ENCODE results near the gene CITED4. TPM values are rescaled to one million over a fixed set of nuclear protein-coding genes. Genes with fewer than 3 reads are reported as not detected.

The CITED4 gene
- total RNA-seq, 1 donor from 2014 or later: 6.5 TPM

Other genes starting within 250 kb of the CITED4 start
- 0.20 and 0.21 TPM in 2 replicates for gene RIMS3, start 196.7 kb downstream of the CITED4 start, total RNA-seq
- gene NFYC, start 170.7 kb downstream of the CITED4 start, total RNA-seq: 15.0 and 24.0 TPM in 2 replicates
- gene KCNQ4, start 78.6 kb downstream of the CITED4 start, total RNA-seq: 0.04 TPM in 1 of 2 replicates, not detected in the other
- gene CTPS1, start 117.3 kb upstream of the CITED4 start, total RNA-seq: 42.6 and 49.1 TPM in 2 replicates
- gene SLFNL1, start 159.4 kb upstream of the CITED4 start, total RNA-seq: 0.20 and 0.28 TPM in 2 replicates

All from pulmonary artery endothelial cell (primary cell).